GM18868 (cell line): ENCODE results near the gene DNAH10.

Experiments used
- ATAC-seq: cut with Tn5 transposase; IDR thresholded peaks from one replicate; pipeline ENCODE4 v1.9.1; 2021; ENCODE audit warnings: mild to moderate bottlenecking, moderate library complexity; ENCODE audit not compliant: unreplicated experiment

DNAH10 gene

GRCh38 chr12:123743002-123743401 is 19.1 kb upstream of the DNAH10 start:
- no peak for ATAC-seq

- ATAC-seq: no peak
Measured at GRCh38 chr12:123744836-123745235, 17.3 kb upstream of the DNAH10 start.

- ATAC-seq: no peak
Measured at GRCh38 chr12:123747309-123747708, 14.8 kb upstream of the DNAH10 start.

GRCh38 chr12:123748161-123748560 is 13.9 kb upstream of the DNAH10 start:
- no peak for ATAC-seq

- ATAC-seq: no peak
Measured at GRCh38 chr12:123748661-123749060, 13.4 kb upstream of the DNAH10 start.

GRCh38 chr12:123749355-123749754 is 12.7 kb upstream of the DNAH10 start:
- no peak for ATAC-seq

GRCh38 chr12:123750159-123750656 is 11.9 kb upstream of the DNAH10 start:
- ATAC-seq: no peak

- no peak for ATAC-seq
Measured at GRCh38 chr12:123752046-123752445, 10.1 kb upstream of the DNAH10 start.

GRCh38 chr12:123754041-123754772 is 7.9 kb upstream of the DNAH10 start:
- no peak for ATAC-seq

- ATAC-seq: no peak
Measured at GRCh38 chr12:123757561-123757960, 4.5 kb upstream of the DNAH10 start.

- no peak for ATAC-seq
Measured at GRCh38 chr12:123760267-123760938, 1.7 kb upstream of the DNAH10 start.

GRCh38 chr12:123762715-123763052 is 583 bp downstream of the DNAH10 start:
- ATAC-seq: no peak

- no peak for ATAC-seq
Measured at GRCh38 chr12:123763093-123763492, 992 bp downstream of the DNAH10 start.

GRCh38 chr12:123764109-123764508 is 2.0 kb downstream of the DNAH10 start:
- ATAC-seq: no peak

GRCh38 chr12:123765504-123766035 is 3.5 kb downstream of the DNAH10 start:
- ATAC-seq: no peak

GRCh38 chr12:123767613-123768012 is 5.5 kb downstream of the DNAH10 start:
- peak; percentile 98 for ATAC-seq

- ATAC-seq: no peak
Measured at GRCh38 chr12:123771261-123771660, 9.2 kb downstream of the DNAH10 start.

- ATAC-seq: no peak
Measured at GRCh38 chr12:123772074-123772473, 10.0 kb downstream of the DNAH10 start.

GRCh38 chr12:123773375-123773774 is 11.3 kb downstream of the DNAH10 start:
- no peak for ATAC-seq

- ATAC-seq: no peak
Measured at GRCh38 chr12:123779551-123779950, 17.4 kb downstream of the DNAH10 start.

- ATAC-seq: no peak
Measured at GRCh38 chr12:123782997-123783792, 21.1 kb downstream of the DNAH10 start.
